ENCODE data around the gene LETM1. TPM values are rescaled to one million over a fixed set of nuclear protein-coding genes. Genes with fewer than 3 reads are reported as not detected.

The LETM1 gene
- total and polyA plus RNA-seq, 2 experiments from 2014 or later = 19.0 to 42.3 TPM

DNA sequence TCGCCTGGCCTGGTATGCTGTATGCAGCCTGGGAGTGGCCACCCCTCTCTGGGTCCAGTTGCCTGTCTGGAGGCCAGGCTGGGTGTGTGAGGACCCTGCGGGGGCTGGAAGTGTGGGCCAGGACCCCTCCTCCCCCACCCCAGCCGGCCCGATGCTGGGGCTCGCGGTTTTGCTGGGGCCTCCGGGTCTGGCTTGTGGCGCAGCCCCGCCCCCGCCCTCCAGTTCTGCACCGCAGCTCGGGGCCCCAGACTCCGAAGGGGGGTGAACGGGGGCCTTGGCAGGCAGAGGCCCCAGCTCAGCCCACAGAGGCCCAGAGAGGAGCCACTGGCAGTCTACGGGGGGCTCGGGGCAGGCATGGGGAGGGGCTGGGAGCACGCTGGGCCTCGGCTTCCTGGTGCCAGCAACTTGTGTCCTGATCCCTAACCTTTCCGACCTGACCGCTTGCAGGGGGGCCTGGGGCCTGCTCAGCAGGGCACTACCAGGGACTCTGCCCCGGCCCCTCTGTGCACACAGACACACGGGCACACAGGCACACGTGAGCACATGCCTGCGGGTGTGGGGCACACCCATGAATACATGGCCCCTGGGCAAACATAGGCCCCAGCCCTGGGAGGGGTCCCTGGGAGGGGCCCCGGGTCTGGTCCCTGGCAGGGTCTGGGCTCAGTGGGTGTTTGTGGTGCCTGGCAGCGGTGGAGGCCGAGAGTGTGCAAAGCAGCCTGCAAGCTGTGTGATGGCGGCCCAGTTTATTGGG, 84.2 kb downstream of the LETM1 start:
- Histone ChIP-seq H3K9me3 (ENCODE audit: low read depth) (no peaks in the 10 kb centered on the region), H3F3A (ENCODE audit: insufficient read depth) (no peaks in the 10 kb centered on the region), H3K9me2 (ENCODE audit: insufficient read depth) (no peaks in the 10 kb centered on the region), H3K4me1 (ENCODE audit: insufficient read depth) (no peaks in the 10 kb centered on the region), H3K27ac (no peak overlapping the region), H3K36me3 (ENCODE audit: low read depth) (no peaks in the 10 kb centered on the region), H3K27me3 (replicated peaks; ENCODE audit: insufficient read depth) (no peaks in the 10 kb centered on the region), H3K79me2 (ENCODE audit: insufficient read depth) (no peaks in the 10 kb centered on the region), H3K9ac (no peak overlapping the region), H3K4me2 (ENCODE audit: unreplicated experiment) (no peak overlapping the region), H2AFZ (no peak overlapping the region), H3K4me3 (no peak overlapping the region), H4K20me1 (ENCODE audit: insufficient read depth) (no peaks in the 10 kb centered on the region)
- TF ChIP-seq EZH2 (IDR thresholded peaks at IDR 0.05; ENCODE audit: insufficient read depth, poor library complexity, severe bottlenecking) (no peak), EZH2phosphoT487 (IDR thresholded peaks at IDR 0.05; ENCODE audit: insufficient read depth, low read depth) (no peak)
- 76 to 83% methylated on average over 9 to 25 of the region's 28 CpGs for WGBS, 2 experiments (ENCODE audit: low coverage in 1 of 2, low lambda C conversion rate in 2 of 2, missing lambda C conversion rate in 2 of 2)
- no peak for DNase-seq
- in situ Hi-C loops (cut with MboI) = no loop called here

DNA sequence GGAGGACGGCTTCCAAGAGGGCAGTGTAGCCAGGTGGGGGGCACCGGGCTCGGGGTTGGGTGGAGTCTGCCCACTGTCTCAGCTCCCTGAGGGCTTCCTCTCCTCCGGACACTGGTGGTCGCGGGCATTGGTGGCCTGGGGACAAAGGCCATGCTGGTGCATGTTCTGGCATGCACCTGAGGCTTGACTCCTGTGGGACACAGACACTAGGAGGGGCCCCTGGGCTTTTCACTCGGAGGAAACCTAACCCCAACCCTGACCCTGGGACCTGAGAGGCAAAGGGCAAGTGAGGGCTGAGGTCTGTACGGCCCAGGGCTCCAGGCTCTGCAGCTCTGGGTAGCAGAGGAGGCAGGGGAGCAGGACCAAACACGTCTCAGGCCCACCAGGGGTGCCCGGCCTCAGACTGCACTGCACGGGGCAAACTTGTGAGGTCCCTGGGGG, 85.1 kb downstream of the LETM1 start:
- Histone ChIP-seq H3K9me2 (ENCODE audit: insufficient read depth) (no peaks in the 10 kb centered on the region), H3K27ac (no peak overlapping the region), H4K20me1 (ENCODE audit: insufficient read depth) (no peaks in the 10 kb centered on the region), H3K9ac (no peak overlapping the region), H2AFZ (no peak overlapping the region), H3K36me3 (ENCODE audit: low read depth) (no peaks in the 10 kb centered on the region), H3K79me2 (ENCODE audit: insufficient read depth) (no peaks in the 10 kb centered on the region), H3F3A (ENCODE audit: insufficient read depth) (no peaks in the 10 kb centered on the region), H3K4me3 (no peak overlapping the region), H3K4me1 (ENCODE audit: insufficient read depth) (no peaks in the 10 kb centered on the region), H3K27me3 (replicated peaks; ENCODE audit: insufficient read depth) (no peaks in the 10 kb centered on the region), H3K9me3 (ENCODE audit: low read depth) (no peaks in the 10 kb centered on the region), H3K4me2 (ENCODE audit: unreplicated experiment) (no peak overlapping the region)
- TF ChIP-seq EZH2 (IDR thresholded peaks at IDR 0.05; ENCODE audit: insufficient read depth, poor library complexity, severe bottlenecking) = no peak
- TF ChIP-seq EZH2phosphoT487 (IDR thresholded peaks at IDR 0.05; ENCODE audit: insufficient read depth, low read depth) = no peak
- DNase-seq = no peak
- WGBS, 2 experiments (ENCODE audit: low coverage in 1 of 2, low lambda C conversion rate in 2 of 2, missing lambda C conversion rate in 2 of 2) = 67 to 78% methylated on average over 9 to 11 of the region's 11 CpGs
- in situ Hi-C loops (cut with MboI) = no loop called here

DNA sequence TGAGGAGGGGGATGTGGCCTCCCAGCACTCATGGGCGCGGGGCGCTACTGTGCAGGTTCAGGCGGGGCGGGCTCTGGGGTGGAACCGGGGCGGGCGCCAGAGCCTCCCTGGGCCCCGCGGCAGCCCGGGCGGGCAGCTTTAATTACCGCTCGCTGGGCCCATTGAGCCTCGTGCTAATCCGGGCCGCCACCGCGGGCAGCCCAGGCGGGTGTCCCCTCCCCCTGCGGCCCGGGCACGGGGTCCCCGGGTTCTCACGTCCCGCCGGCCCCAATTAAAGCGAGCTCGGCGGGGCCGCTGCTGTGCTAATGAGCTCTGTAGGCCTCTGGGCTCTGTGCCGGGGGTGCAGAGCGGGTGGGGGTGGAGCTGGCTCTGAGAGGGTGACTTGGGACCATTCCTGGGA, 85.7 kb downstream of the LETM1 start:
- Histone ChIP-seq H2AFZ (no peak overlapping the region), H3K4me3 (no peak overlapping the region), H3K9me2 (ENCODE audit: insufficient read depth) (no peaks in the 10 kb centered on the region), H3K4me1 (ENCODE audit: insufficient read depth) (no peaks in the 10 kb centered on the region), H3K36me3 (ENCODE audit: low read depth) (no peaks in the 10 kb centered on the region), H3K27me3 (replicated peaks; ENCODE audit: insufficient read depth) (no peaks in the 10 kb centered on the region), H4K20me1 (ENCODE audit: insufficient read depth) (no peaks in the 10 kb centered on the region), H3F3A (ENCODE audit: insufficient read depth) (no peaks in the 10 kb centered on the region), H3K27ac (no peak overlapping the region), H3K9ac (no peak overlapping the region), H3K9me3 (ENCODE audit: low read depth) (no peaks in the 10 kb centered on the region), H3K4me2 (ENCODE audit: unreplicated experiment) (no peak overlapping the region), H3K79me2 (ENCODE audit: insufficient read depth) (no peaks in the 10 kb centered on the region)
- DNase-seq = no peak
- no peak for TF ChIP-seq EZH2phosphoT487 (IDR thresholded peaks at IDR 0.05; ENCODE audit: insufficient read depth, low read depth)
- no peak for TF ChIP-seq EZH2 (IDR thresholded peaks at IDR 0.05; ENCODE audit: insufficient read depth, poor library complexity, severe bottlenecking)
- in situ Hi-C loops (cut with MboI) = no loop called here
- WGBS, 2 experiments (ENCODE audit: low coverage in 1 of 2, low lambda C conversion rate in 2 of 2, missing lambda C conversion rate in 2 of 2) = 49 to 57% methylated on average over 17 to 33 of the region's 33 CpGs

GRCh38 chr4:1769692-1770091, 86.3 kb downstream of the LETM1 start:
- no peaks in the 10 kb centered on the region for H3K9me3 ChIP-seq (ENCODE audit: low read depth)
- TF ChIP-seq EZH2phosphoT487 (IDR thresholded peaks at IDR 0.05; ENCODE audit: insufficient read depth, low read depth) (no peak), EZH2 (IDR thresholded peaks at IDR 0.05; ENCODE audit: insufficient read depth, poor library complexity, severe bottlenecking) (no peak)
- 70 to 75% methylated on average over 5 to 6 of the region's 6 CpGs for WGBS, 2 experiments (ENCODE audit: low coverage in 1 of 2, low lambda C conversion rate in 2 of 2, missing lambda C conversion rate in 2 of 2)
- H3K36me3 ChIP-seq (ENCODE audit: low read depth) = no peaks in the 10 kb centered on the region
- H3K79me2 ChIP-seq (ENCODE audit: insufficient read depth) = no peaks in the 10 kb centered on the region
- no peaks in the 10 kb centered on the region for H3F3A ChIP-seq (ENCODE audit: insufficient read depth)
- no peaks in the 10 kb centered on the region for H3K9me2 ChIP-seq (ENCODE audit: insufficient read depth)
- H3K9ac ChIP-seq = no peak overlapping the region
- H3K4me1 ChIP-seq (ENCODE audit: insufficient read depth) = no peaks in the 10 kb centered on the region
- no peak overlapping the region for H3K4me2 ChIP-seq (ENCODE audit: unreplicated experiment)
- in situ Hi-C loops (cut with MboI) = no loop called here
- no peaks in the 10 kb centered on the region for H4K20me1 ChIP-seq (ENCODE audit: insufficient read depth)
- H3K27me3 ChIP-seq (replicated peaks; ENCODE audit: insufficient read depth) = no peaks in the 10 kb centered on the region
- no peak for DNase-seq
- H2AFZ ChIP-seq = no peak overlapping the region
- no peak overlapping the region for H3K27ac ChIP-seq
- H3K4me3 ChIP-seq = no peak overlapping the region
